Natural killer cell (primary cell): ENCODE data around the gene IVL. TPM values are rescaled to one million over a fixed set of nuclear protein-coding genes. Genes with fewer than 3 reads are reported as not detected.
A peak's percentile ranks its signal among the peaks of the same experiment; 100 is the strongest.

Experiments used
- ATAC-seq, 3 donors: fragments of 150-1000 bp in 2 of 3; fragments of 200-7000 bp in 1 of 3; cut with Tn5 transposase; 1 replicate in 1 of 3; 2 replicates in 2 of 3; pipeline ENCODE4 v1.10.0; 2021; ENCODE audit warnings: mild to moderate bottlenecking in 2 of 3, moderate library complexity in 2 of 3
- DNase-seq, 2 donors: peaks; one replicate each; pipeline versions ENCODE4 v3.0.0 to v3.0.0-alpha.2; 2013 to 2021; ENCODE audit warnings: mixed read lengths in 1 of 2
- H3K27ac ChIP-seq: one replicate; pipeline ENCODE4 v1.5.1; 2013; ENCODE audit warnings: mild to moderate bottlenecking, low read length
- H3K27me3 ChIP-seq: one replicate; pipeline ENCODE4 v1.6.1; 2013; ENCODE audit warnings: low read length; ENCODE audit not compliant: control insufficient read depth, insufficient read depth
- H3K36me3 ChIP-seq: one replicate; pipeline ENCODE4 v1.6.1; 2013; ENCODE audit warnings: low read length; ENCODE audit not compliant: control insufficient read depth, insufficient read depth
- H3K4me1 ChIP-seq: one replicate; pipeline ENCODE4 v1.6.1; 2013; ENCODE audit warnings: low read length; ENCODE audit not compliant: control insufficient read depth, insufficient read depth
- H3K4me3 ChIP-seq: one replicate; pipeline ENCODE4 v1.5.1; 2013; ENCODE audit warnings: low read length
- H3K9me3 ChIP-seq: one replicate; pipeline ENCODE4 v1.6.1; 2013; ENCODE audit warnings: low read length; ENCODE audit not compliant: control insufficient read depth, insufficient read depth
- H3K27ac Mint-ChIP-seq, 2 donors: one replicate each; pipeline ENCODE4 v1.8.0; 2022; ENCODE audit warnings: mild to moderate bottlenecking in 2 of 2, mixed read lengths in 2 of 2, moderate library complexity in 1 of 2
- H3K27me3 Mint-ChIP-seq, 2 donors: one replicate each; pipeline ENCODE4 v1.8.0; 2022; ENCODE audit warnings: low read depth in 2 of 2, mixed read lengths in 2 of 2
- H3K36me3 Mint-ChIP-seq: one replicate; pipeline ENCODE4 v1.8.0; 2022; ENCODE audit warnings: mixed read lengths
- H3K4me1 Mint-ChIP-seq, 2 donors: one replicate each; pipeline ENCODE4 v1.8.0; 2022; ENCODE audit warnings: mixed read lengths in 2 of 2
- H3K4me3 Mint-ChIP-seq: one replicate; pipeline ENCODE4 v1.8.0; 2022; ENCODE audit warnings: mild to moderate bottlenecking, moderate library complexity, mixed read lengths
- H3K9me3 Mint-ChIP-seq, 2 donors: one replicate each; pipeline ENCODE4 v1.8.0; 2022; ENCODE audit warnings: mixed read lengths in 2 of 2
- CTCF ChIP-seq: fragments of 200-600 bp; IDR thresholded peaks from one replicate; pipeline ENCODE4 v1.8.0; 2022; ENCODE audit warnings: antibody characterized with exemption
- WGBS: methylation state at CpG from one replicate; pipeline ENCODE4 v1.1.7; 2013; ENCODE audit warnings: missing lambda C conversion rate; ENCODE audit not compliant: insufficient coverage; 5-methylcytosine and 5-hydroxymethylcytosine counted together
- intact Hi-C: fragments of 100-400 bp; cut with micrococcal nuclease; formaldehyde crosslinking; loops from one replicate; pipeline ENCODE4 v1.14.2; 2022
- total RNA-seq, 4 donors: library from RNA; stranded (reverse); fragments of 120-200 nt in 1 of 4; gene quantifications; one replicate each; pipeline versions ENCODE4 v1.2.3 to v1.2.4, GENCODE V29; 2013 to 2022

Gene IVL
- total RNA-seq, 3 donors from 2014 or later (not counting 1 experiment from before 2014, with no cell fraction given), result not detected

DNA sequence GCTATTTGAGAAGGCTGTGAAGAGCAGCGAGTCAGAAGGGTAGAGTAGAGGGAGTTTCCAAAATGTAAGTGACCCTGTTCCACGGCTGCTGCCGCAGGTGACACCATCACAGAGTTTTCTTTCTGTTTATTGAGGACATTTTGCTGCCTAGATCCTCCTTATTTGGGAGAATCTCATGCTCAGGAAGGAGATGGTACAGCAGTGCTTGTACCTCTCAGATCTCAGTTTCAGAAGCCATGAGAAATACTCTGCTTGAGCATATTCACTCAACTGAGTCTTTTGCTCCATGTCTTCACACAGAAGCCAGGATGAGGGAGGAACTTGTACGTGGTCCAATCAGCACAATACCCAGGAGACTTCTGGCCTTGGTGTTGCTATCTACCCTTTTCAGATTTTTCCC is 47.0 kb upstream of the IVL start:
- Mint-ChIP-seq H3K36me3 (no peaks in the 10 kb centered on the region), H3K9me3 (no peaks in the 10 kb centered on the region), H3K4me1 (no peaks in the 10 kb centered on the region), H3K27ac (no peak overlapping the region), H3K27me3 (peaks cover 8 to 13% of the 10 kb centered on the region in 2 donors), H3K4me3 (no peak overlapping the region)
- no peaks in the 10 kb centered on the region for H3K27me3 ChIP-seq
- H3K36me3 ChIP-seq, result no peaks in the 10 kb centered on the region
- no peaks in the 10 kb centered on the region for H3K9me3 ChIP-seq
- H3K4me1 ChIP-seq, result no peaks in the 10 kb centered on the region
- no peak overlapping the region for H3K4me3 ChIP-seq
- no peak overlapping the region for H3K27ac ChIP-seq
- ATAC-seq (no peak), DNase-seq (no peak)
- WGBS, result 79% methylated on average over 4 of the region's 4 CpGs
- TF ChIP-seq CTCF, result no peak
- intact Hi-C loops, result no loop called here

GRCh38 chr1:152864443-152864842 is 43.9 kb upstream of the IVL start:
- ATAC-seq, result no peak
- Mint-ChIP-seq H3K4me3 (no peak overlapping the region), H3K4me1 (no peaks in the 10 kb centered on the region), H3K27me3 (peaks cover 0 to 5% of the 10 kb centered on the region in 2 donors), H3K27ac (no peak overlapping the region), H3K9me3 (no peaks in the 10 kb centered on the region), H3K36me3 (no peaks in the 10 kb centered on the region)
- no peaks in the 10 kb centered on the region for H3K36me3 ChIP-seq
- H3K9me3 ChIP-seq, result no peaks in the 10 kb centered on the region
- intact Hi-C loops, result no loop called here
- H3K27me3 ChIP-seq, result no peaks in the 10 kb centered on the region
- no peak overlapping the region for H3K4me3 ChIP-seq
- no peaks in the 10 kb centered on the region for H3K4me1 ChIP-seq
- H3K27ac ChIP-seq, result no peak overlapping the region
- DNase-seq, result no peak
- no peak for TF ChIP-seq CTCF

- no peak overlapping the region for H3K27ac Mint-ChIP-seq
- intact Hi-C loops, result no loop called here
- H3K4me3 Mint-ChIP-seq, result no peak overlapping the region
- Histone ChIP-seq H3K27ac (no peak overlapping the region), H3K9me3 (no peaks in the 10 kb centered on the region), H3K4me3 (no peak overlapping the region), H3K36me3 (no peaks in the 10 kb centered on the region), H3K27me3 (no peaks in the 10 kb centered on the region), H3K4me1 (no peaks in the 10 kb centered on the region)
- 71% methylated on average over 2 of the region's 2 CpGs for WGBS
- TF ChIP-seq CTCF, result no peak
- H3K27me3 Mint-ChIP-seq, result peaks cover 0 to 3% of the 10 kb centered on the region in 2 donors
- no peak for ATAC-seq
- H3K36me3 Mint-ChIP-seq, result no peaks in the 10 kb centered on the region
- no peaks in the 10 kb centered on the region for H3K9me3 Mint-ChIP-seq
- no peak for DNase-seq
- H3K4me1 Mint-ChIP-seq, result no peaks in the 10 kb centered on the region
Observed at GRCh38 chr1:152866321-152866720, 42.0 kb upstream of the IVL start.

- 45% methylated on average over 8 of the region's 9 CpGs for WGBS
- peak in 2 of 3 donors; percentile 73 to 92 for ATAC-seq
- intact Hi-C loops, result no loop called here
Observed at GRCh38 chr1:152869808-152870419, 38.4 kb upstream of the IVL start.

More at GRCh38 chr1:152869808-152870419, 38.4 kb upstream of the IVL start:
- Mint-ChIP-seq H3K27ac (no peak overlapping the region), H3K9me3 (no peaks in the 10 kb centered on the region), H3K4me3 (no peak overlapping the region), H3K36me3 (no peaks in the 10 kb centered on the region), H3K4me1 (no peaks in the 10 kb centered on the region), H3K27me3 (peaks cover 5 to 10% of the 10 kb centered on the region in 2 donors)
- Histone ChIP-seq H3K36me3 (no peaks in the 10 kb centered on the region), H3K4me1 (no peaks in the 10 kb centered on the region), H3K9me3 (no peaks in the 10 kb centered on the region), H3K4me3 (no peak overlapping the region), H3K27me3 (no peaks in the 10 kb centered on the region), H3K27ac (no peak overlapping the region)
- peak; percentile 66 for TF ChIP-seq CTCF
- DNase-seq, result peak in 1 of 2 donors; percentile 73
